MM.1S (cell line): Measurements from ENCODE around the gene NAT8L.

Experiments used
- DNase-seq: peaks from one replicate; pipeline ENCODE4 v3.0.0-alpha.2; 2015
- H2AFZ ChIP-seq: fragments of 300-600 bp; sonication (generic); 2 replicates; pipeline ENCODE4 v1.6.0; 2016; ENCODE audit warnings: antibody characterized with exemption, low read length
- H3F3A ChIP-seq: fragments of 300-600 bp; sonication (generic); 2 replicates; pipeline ENCODE4 v1.6.1; 2016; ENCODE audit warnings: mild to moderate bottlenecking, antibody characterized with exemption, low read length, moderate library complexity, mixed read lengths; ENCODE audit not compliant: insufficient read depth
- H3K27ac ChIP-seq: fragments of 300-600 bp; sonication (generic); 2 replicates; pipeline ENCODE4 v1.5.1; 2016; ENCODE audit warnings: mild to moderate bottlenecking, low read length
- H3K27me3 ChIP-seq: fragments of 300-600 bp; sonication (generic); replicated peaks from 2 replicates; pipeline ENCODE4 v1.6.0; 2016; ENCODE audit warnings: low read length; ENCODE audit not compliant: insufficient read depth
- H3K36me3 ChIP-seq: fragments of 300-600 bp; sonication (generic); replicated peaks from 2 replicates; pipeline ENCODE4 v1.6.1; 2016; ENCODE audit warnings: mild to moderate bottlenecking, low read length, mixed read lengths; ENCODE audit not compliant: insufficient read depth
- H3K4me1 ChIP-seq: fragments of 300-600 bp; sonication (generic); 2 replicates; pipeline ENCODE4 v1.6.1; 2016; ENCODE audit warnings: low read length, mixed read lengths
- H3K4me2 ChIP-seq: fragments of 300-600 bp; sonication (generic); 2 replicates; pipeline ENCODE4 v1.6.0; 2016; ENCODE audit warnings: low read depth, low read length
- H3K4me3 ChIP-seq: fragments of 300-600 bp; sonication (generic); 2 replicates; pipeline ENCODE4 v1.5.1; 2016; ENCODE audit warnings: low read length, mixed read lengths
- H3K79me2 ChIP-seq: fragments of 300-600 bp; sonication (generic); 2 replicates; pipeline ENCODE4 v1.6.1; 2016; ENCODE audit warnings: mixed run types, low read length, mixed read lengths
- H3K9ac ChIP-seq: fragments of 300-600 bp; sonication (generic); 2 replicates; pipeline ENCODE4 v1.6.1; 2016; ENCODE audit warnings: low read length, mixed read lengths
- H3K9me2 ChIP-seq: fragments of 300-600 bp; sonication (generic); replicated peaks from 2 replicates; pipeline ENCODE4 v1.6.1; 2016; ENCODE audit warnings: mild to moderate bottlenecking, low read length, mixed read lengths; ENCODE audit not compliant: insufficient read depth
- H3K9me3 ChIP-seq: fragments of 300-600 bp; sonication (generic); replicated peaks from 2 replicates; pipeline ENCODE4 v1.6.1; 2016; ENCODE audit warnings: mild to moderate bottlenecking, low read length, mixed read lengths; ENCODE audit not compliant: insufficient read depth
- H4K20me1 ChIP-seq: fragments of 300-600 bp; sonication (generic); 2 replicates; pipeline ENCODE4 v1.6.1; 2016; ENCODE audit warnings: mild to moderate bottlenecking, low read length, moderate library complexity, mixed read lengths; ENCODE audit not compliant: insufficient read depth
- EZH2 ChIP-seq: fragments of 300-600 bp; sonication (generic); optimal IDR thresholded peaks from 2 replicates; pipeline ENCODE3; 2017; ENCODE audit warnings: low read depth, mild to moderate bottlenecking, antibody characterized with exemption, low read length, mixed read lengths
- EZH2phosphoT487 ChIP-seq: fragments of 300-600 bp; sonication (generic); IDR thresholded peaks from 2 replicates; pipeline ENCODE4 v1.6.1; 2018; ENCODE audit warnings: antibody characterized with exemption, low read length
- TF ChIP-seq, protein P1 (sequence below): fragments of 300-600 bp; sonication (generic); IDR thresholded peaks from 2 replicates; pipeline ENCODE4 v1.5.1; 2016; ENCODE audit warnings: antibody characterized with exemption, low read length, mixed read lengths

Gene NAT8L

DNA sequence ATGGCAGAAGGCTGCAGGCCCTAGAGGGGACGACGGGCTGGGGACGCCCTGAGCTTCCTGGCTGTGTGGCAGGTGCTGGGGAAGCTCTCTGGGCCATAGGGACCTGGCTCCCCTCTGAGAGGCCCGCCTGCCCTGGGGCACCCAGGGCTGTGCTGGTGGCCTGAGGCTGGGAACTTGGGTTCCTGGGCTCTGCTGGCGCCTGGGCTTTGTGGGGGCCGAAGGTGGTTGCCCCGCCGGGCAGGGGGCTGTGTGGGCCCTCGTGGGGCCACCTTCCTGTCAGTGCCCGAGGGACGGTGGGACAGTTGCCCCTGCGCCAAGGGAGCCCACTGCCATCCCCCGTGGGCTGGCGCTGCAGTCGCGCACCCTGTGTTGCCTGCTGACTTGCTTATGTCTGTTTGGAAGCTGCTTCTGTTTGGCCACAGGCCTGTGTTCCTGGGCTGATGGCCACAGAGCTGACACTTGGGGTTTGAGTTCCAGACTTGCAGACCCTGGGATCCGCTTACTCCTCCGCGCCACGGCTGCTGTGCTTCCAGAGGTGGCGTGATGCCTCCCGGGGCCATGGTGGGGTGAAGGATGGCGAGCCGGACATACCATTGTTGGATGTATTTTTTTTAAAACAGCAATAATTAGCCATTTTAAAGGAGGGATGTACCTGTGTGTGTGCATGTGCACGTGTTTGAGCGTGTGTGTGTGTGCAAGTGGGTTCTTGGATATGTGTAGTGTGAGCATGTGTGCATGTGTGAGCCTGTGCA lies 8.5 kb downstream of the NAT8L start:
- Histone ChIP-seq H3K4me1 (no peaks in the 10 kb centered on the region), H3K4me2 (no peak overlapping the region)

DNA sequence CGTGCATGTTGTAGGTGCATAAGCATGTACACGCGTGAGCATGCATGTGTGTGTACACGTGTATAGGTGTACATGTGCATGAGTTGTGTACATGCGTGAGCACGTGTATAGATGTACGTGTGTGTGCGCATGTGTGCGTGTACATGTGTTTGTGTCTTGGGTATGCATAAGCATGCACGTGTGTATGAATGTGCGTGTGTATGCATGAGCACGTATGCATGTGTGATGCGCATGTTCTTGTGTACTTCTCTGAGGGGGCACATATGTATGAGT lies 9.0 kb downstream of the NAT8L start:
- no peaks in the 10 kb centered on the region for H3K4me1 ChIP-seq
- TF ChIP-seq EZH2phosphoT487 = no peak
- no peak for TF ChIP-seq EZH2
- TF ChIP-seq, protein P1, sequence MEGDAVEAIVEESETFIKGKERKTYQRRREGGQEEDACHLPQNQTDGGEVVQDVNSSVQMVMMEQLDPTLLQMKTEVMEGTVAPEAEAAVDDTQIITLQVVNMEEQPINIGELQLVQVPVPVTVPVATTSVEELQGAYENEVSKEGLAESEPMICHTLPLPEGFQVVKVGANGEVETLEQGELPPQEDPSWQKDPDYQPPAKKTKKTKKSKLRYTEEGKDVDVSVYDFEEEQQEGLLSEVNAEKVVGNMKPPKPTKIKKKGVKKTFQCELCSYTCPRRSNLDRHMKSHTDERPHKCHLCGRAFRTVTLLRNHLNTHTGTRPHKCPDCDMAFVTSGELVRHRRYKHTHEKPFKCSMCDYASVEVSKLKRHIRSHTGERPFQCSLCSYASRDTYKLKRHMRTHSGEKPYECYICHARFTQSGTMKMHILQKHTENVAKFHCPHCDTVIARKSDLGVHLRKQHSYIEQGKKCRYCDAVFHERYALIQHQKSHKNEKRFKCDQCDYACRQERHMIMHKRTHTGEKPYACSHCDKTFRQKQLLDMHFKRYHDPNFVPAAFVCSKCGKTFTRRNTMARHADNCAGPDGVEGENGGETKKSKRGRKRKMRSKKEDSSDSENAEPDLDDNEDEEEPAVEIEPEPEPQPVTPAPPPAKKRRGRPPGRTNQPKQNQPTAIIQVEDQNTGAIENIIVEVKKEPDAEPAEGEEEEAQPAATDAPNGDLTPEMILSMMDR = no peak
- no peaks in the 10 kb centered on the region for H3K36me3 ChIP-seq
- no peaks in the 10 kb centered on the region for H3K9me3 ChIP-seq
- no peak overlapping the region for H3K27ac ChIP-seq
- no peak overlapping the region for H3K4me3 ChIP-seq
- no peak overlapping the region for H3K4me2 ChIP-seq
- no peak overlapping the region for H3K9ac ChIP-seq
- peaks cover 17% of the 10 kb centered on the region for H3K27me3 ChIP-seq
- no peaks in the 10 kb centered on the region for H3F3A ChIP-seq
- DNase-seq = no peak
- H2AFZ ChIP-seq = no peak overlapping the region
- H3K9me2 ChIP-seq = no peaks in the 10 kb centered on the region
- no peaks in the 10 kb centered on the region for H4K20me1 ChIP-seq
- no peaks in the 10 kb centered on the region for H3K79me2 ChIP-seq

More for the DNA sequence above, 8.5 kb downstream of the NAT8L start:
- H2AFZ ChIP-seq = no peak overlapping the region
- H3K9me2 ChIP-seq = no peaks in the 10 kb centered on the region
- H3F3A ChIP-seq = no peaks in the 10 kb centered on the region
- no peaks in the 10 kb centered on the region for H4K20me1 ChIP-seq
- H3K4me3 ChIP-seq = no peak overlapping the region
- H3K79me2 ChIP-seq = no peaks in the 10 kb centered on the region
- H3K9ac ChIP-seq = no peak overlapping the region
- no peaks in the 10 kb centered on the region for H3K36me3 ChIP-seq
- peaks cover 21% of the 10 kb centered on the region for H3K27me3 ChIP-seq
- no peak overlapping the region for H3K27ac ChIP-seq
- no peaks in the 10 kb centered on the region for H3K9me3 ChIP-seq
- TF ChIP-seq, protein P1 = no peak
- TF ChIP-seq EZH2phosphoT487 = no peak
- TF ChIP-seq EZH2 = no peak
- DNase-seq = no peak

DNA sequence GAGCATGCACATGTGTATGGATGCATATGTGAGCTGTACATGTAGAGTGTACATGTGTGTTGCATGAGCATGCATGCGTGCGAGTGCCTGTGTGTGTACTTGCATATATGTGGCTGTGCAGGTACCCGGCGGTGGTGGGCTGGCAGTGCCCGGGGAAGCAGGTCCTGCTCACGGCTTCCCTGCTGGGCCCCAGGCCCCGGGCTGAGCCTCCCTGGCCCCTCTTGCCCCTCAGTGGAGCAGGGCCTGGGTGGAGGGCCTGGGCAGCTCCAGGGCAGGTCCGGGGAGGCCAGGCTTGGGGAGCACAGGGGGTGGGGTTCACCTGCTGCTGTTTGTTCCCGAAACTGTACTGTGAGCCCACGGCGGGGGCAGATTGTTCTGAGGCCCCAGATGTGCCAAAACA lies 9.4 kb downstream of the NAT8L start:
- no peaks in the 10 kb centered on the region for H3K36me3 ChIP-seq
- H3K9ac ChIP-seq = no peak overlapping the region
- peaks cover 13% of the 10 kb centered on the region for H3K27me3 ChIP-seq
- TF ChIP-seq EZH2 (no peak), EZH2phosphoT487 (no peak)
- TF ChIP-seq, protein P1 = no peak
- no peak overlapping the region for H3K4me2 ChIP-seq
- no peaks in the 10 kb centered on the region for H3K9me3 ChIP-seq
- H3K4me3 ChIP-seq = no peak overlapping the region
- DNase-seq = no peak
- no peak overlapping the region for H2AFZ ChIP-seq
- no peaks in the 10 kb centered on the region for H3K79me2 ChIP-seq
- no peaks in the 10 kb centered on the region for H4K20me1 ChIP-seq
- no peaks in the 10 kb centered on the region for H3K4me1 ChIP-seq
- H3K27ac ChIP-seq = no peak overlapping the region
- no peaks in the 10 kb centered on the region for H3K9me2 ChIP-seq
- no peaks in the 10 kb centered on the region for H3F3A ChIP-seq
